ENCODE data around the gene MEOX1.
"Not testable (repeated sequence)": the region's sequence is repeated elsewhere in the genome, so short reads cannot be mapped to it uniquely, and the experiment has no call there.

MEOX1 gene

GRCh38 chr17:43689131-43689530 is 27.4 kb upstream of the MEOX1 start:
- H3K4me3 ChIP-seq (ENCODE audit: low read depth, low read length), result no peak overlapping the region
- TF ChIP-seq CTCF (IDR thresholded peaks at IDR 0.05; ENCODE audit: low read depth, low read length), result no peak
- DNase-seq, result no peak
- no peaks in the 10 kb centered on the region for H3K9me3 ChIP-seq (ENCODE audit: severe bottlenecking)
- H3K27ac ChIP-seq, result no peak overlapping the region
- no peaks in the 10 kb centered on the region for H3K36me3 ChIP-seq
- H3K27me3 ChIP-seq (ENCODE audit: insufficient read depth, low read depth, severe bottlenecking), result no peaks in the 10 kb centered on the region

GRCh38 chr17:43686957-43687356 is 25.2 kb upstream of the MEOX1 start:
- not testable (repeated sequence) for H3K27me3 ChIP-seq (ENCODE audit: insufficient read depth, low read depth, severe bottlenecking); H3K4me3 ChIP-seq (ENCODE audit: low read depth, low read length); H3K27ac ChIP-seq; H3K36me3 ChIP-seq; H3K9me3 ChIP-seq (ENCODE audit: severe bottlenecking); DNase-seq

DNA sequence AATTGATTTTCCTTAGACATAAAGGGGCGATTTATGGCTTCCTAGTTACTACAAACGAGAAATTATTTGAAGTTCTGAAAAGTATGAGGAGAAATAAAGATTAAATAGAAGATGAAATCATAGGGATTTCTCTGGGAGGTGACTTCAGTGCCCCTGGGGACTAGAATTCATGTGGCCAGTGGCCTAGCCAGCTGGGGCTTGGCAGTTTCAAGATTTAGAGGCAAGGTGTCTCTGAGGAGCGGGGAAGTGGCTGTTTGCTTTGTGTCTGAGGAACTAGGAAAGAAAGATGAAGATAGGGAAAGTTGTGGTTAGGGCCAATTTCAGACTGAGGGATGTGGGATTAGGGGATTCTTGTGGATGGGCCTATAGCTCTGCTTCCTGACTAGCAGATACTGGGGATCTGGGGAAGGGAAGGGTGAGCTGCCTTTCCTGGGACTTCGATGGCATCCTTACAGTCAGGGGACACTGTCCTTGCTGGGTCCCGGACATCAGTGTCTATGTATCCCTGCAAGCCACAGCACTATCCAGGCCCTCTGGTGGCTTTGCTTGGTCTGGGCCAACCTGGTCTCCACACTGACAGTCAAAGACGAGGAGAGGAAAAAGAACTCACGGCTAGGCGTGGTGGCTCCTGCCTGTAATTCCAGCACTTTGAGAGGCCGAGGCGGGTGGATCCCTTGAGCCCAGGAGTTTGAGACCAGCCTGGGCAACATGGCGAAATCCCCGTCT is 22.4 kb upstream of the MEOX1 start:
- H3K27me3 ChIP-seq (ENCODE audit: insufficient read depth, low read depth, severe bottlenecking), result no peaks in the 10 kb centered on the region

GRCh38 chr17:43680461-43680860 is 18.7 kb upstream of the MEOX1 start:
- Histone ChIP-seq H3K4me3 (ENCODE audit: low read depth, low read length) (no peak overlapping the region), H3K9me3 (ENCODE audit: severe bottlenecking) (no peaks in the 10 kb centered on the region), H3K27me3 (ENCODE audit: insufficient read depth, low read depth, severe bottlenecking) (no peaks in the 10 kb centered on the region), H3K27ac (no peak overlapping the region), H3K36me3 (no peaks in the 10 kb centered on the region)
- DNase-seq, result no peak
- no peak for TF ChIP-seq CTCF (IDR thresholded peaks at IDR 0.05; ENCODE audit: low read depth, low read length)

More for the DNA sequence above, 22.4 kb upstream of the MEOX1 start:
- H3K36me3 ChIP-seq, result no peaks in the 10 kb centered on the region
- no peak overlapping the region for H3K4me3 ChIP-seq (ENCODE audit: low read depth, low read length)
- no peak for DNase-seq
- H3K27ac ChIP-seq, result no peak overlapping the region
- no peaks in the 10 kb centered on the region for H3K9me3 ChIP-seq (ENCODE audit: severe bottlenecking)
- peak; percentile 28; the same call in 1 of the 2 replicates for TF ChIP-seq CTCF (IDR thresholded peaks at IDR 0.05; ENCODE audit: low read depth, low read length)

DNA sequence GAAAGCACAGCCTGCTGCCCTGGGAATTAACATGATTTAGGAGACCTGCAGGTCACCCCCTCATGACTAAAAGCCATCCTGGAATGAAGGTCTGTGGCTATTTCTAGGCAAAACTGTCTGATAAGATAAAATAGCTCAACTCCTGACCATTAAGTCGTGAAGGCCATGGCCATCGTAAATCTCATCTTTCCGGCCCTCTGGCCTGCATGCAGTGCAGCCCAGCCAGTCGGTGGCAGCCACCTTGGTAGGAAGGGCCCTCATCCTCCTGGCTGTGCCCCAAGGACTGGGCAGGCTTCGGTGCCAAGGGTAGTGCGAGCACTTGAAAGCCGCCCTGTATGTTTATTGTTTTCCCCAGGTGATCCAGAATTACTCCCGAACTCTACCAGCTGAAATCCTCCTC is 18.2 kb upstream of the MEOX1 start:
- H3K36me3 ChIP-seq, result no peaks in the 10 kb centered on the region
- no peak overlapping the region for H3K27ac ChIP-seq
- no peak for TF ChIP-seq CTCF (IDR thresholded peaks at IDR 0.05; ENCODE audit: low read depth, low read length)
- no peaks in the 10 kb centered on the region for H3K9me3 ChIP-seq (ENCODE audit: severe bottlenecking)
- DNase-seq, result no peak
- H3K27me3 ChIP-seq (ENCODE audit: insufficient read depth, low read depth, severe bottlenecking), result no peaks in the 10 kb centered on the region
- H3K4me3 ChIP-seq (ENCODE audit: low read depth, low read length), result no peak overlapping the region

DNA sequence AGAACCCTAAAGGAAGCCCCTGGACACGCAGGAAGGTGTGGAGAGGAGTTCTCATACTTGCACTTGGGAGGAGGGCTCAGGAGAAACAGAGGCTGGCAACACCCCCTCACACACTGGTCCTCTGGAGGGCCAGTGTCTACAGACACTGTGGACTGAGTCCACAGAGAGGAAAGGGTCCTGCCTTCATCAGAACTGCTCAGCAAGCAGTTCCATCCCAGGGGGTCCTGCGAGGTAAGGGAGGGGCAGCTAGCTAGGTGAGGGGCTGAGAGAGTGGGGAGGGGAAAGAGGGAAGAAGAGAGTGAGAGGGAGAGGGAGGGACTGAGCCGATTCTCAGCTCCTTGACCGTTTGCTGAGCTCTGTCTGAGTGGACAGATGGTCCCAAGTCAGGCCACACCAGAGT is 17.7 kb upstream of the MEOX1 start:
- H3K27ac ChIP-seq, result no peak overlapping the region
- no peaks in the 10 kb centered on the region for H3K27me3 ChIP-seq (ENCODE audit: insufficient read depth, low read depth, severe bottlenecking)
- DNase-seq, result no peak
- no peak for TF ChIP-seq CTCF (IDR thresholded peaks at IDR 0.05; ENCODE audit: low read depth, low read length)
- H3K36me3 ChIP-seq, result no peaks in the 10 kb centered on the region
- H3K4me3 ChIP-seq (ENCODE audit: low read depth, low read length), result no peak overlapping the region
- H3K9me3 ChIP-seq (ENCODE audit: severe bottlenecking), result no peaks in the 10 kb centered on the region
